Measurements from ENCODE around the gene EWSR1. TPM values are rescaled to one million over a fixed set of nuclear protein-coding genes. Genes with fewer than 3 reads are reported as not detected.
"Not testable (repeated sequence)": the region's sequence is repeated elsewhere in the genome, so short reads cannot be mapped to it uniquely, and the experiment has no call there.

The EWSR1 gene
- total RNA-seq, 2 donors from 2014 or later, result 197 to 225 TPM

DNA sequence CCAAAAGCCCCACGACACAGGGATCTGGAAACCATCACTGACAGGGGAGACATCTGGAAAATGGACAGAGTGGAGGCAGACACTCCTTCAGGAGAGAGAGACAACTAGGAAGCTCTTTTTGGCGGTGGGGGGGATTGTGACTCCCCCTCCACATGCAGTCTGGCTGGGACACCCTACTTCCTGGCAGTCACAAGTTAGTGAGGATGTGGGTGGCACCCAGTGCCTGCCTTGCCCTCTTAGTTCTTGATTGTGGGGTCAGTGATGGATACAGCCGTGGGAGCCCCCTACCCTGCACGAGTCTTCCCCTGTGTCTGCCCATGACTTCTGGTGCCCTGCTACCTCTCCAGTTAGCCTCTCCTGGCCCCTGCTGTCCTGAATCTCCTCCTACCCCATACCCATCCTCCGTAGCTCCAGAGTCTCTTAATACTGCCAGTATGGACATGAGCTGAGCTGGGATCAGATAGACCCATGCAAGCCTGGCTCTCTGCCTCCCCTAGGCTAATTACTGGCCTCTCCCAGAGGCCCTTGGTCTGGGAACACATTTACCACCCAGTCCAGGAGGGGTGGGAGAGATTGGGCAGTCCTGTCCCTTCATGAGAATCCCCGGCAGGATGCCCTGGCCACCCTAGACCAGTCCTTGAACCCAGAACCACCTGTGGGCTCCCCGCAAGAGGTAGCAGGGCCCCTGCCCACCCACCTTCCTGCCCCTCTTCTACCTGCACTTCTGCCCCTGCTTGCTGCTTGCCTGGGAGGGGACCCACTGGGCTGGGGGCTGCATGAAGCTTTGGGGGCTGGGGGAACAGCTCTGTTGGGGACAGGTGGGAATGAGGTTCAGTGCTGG is 23.1 kb upstream of the EWSR1 start:
- H3K36me3 ChIP-seq, result no peaks in the 10 kb centered on the region
- TF ChIP-seq CTCF (IDR thresholded peaks at IDR 0.05), result no peak
- ATAC-seq (ENCODE audit: insufficient number of reproducible peaks, low FRiP score, low read depth) (no peak), DNase-seq (ENCODE audit: low spot score) (no peak)
- peaks cover 3% of the 10 kb centered on the region for H3K9me3 ChIP-seq
- H3K4me1 ChIP-seq (ENCODE audit: control insufficient read depth in 1 of 2, low read depth in 2 of 2), result no peaks in the 10 kb centered on the region
- no peaks in the 10 kb centered on the region for H3K27me3 ChIP-seq (replicated peaks; ENCODE audit: insufficient read depth)
- H3K27ac ChIP-seq, result no peak overlapping the region
- H3K4me3 ChIP-seq, result no peak overlapping the region

GRCh38 chr22:29245626-29246385 is 22.3 kb upstream of the EWSR1 start:
- DNase-seq (ENCODE audit: low spot score), result no peak
- Histone ChIP-seq H3K4me1 (ENCODE audit: control insufficient read depth in 1 of 2, low read depth in 2 of 2) (no peaks in the 10 kb centered on the region), H3K27ac (no peak overlapping the region), H3K4me3 (no peak overlapping the region), H3K9me3 (peaks cover 3% of the 10 kb centered on the region), H3K36me3 (no peaks in the 10 kb centered on the region), H3K27me3 (replicated peaks; ENCODE audit: insufficient read depth) (no peaks in the 10 kb centered on the region)
- no peak for ATAC-seq (ENCODE audit: insufficient number of reproducible peaks, low FRiP score, low read depth)
- TF ChIP-seq CTCF (IDR thresholded peaks at IDR 0.05), result peak; percentile 96

DNA sequence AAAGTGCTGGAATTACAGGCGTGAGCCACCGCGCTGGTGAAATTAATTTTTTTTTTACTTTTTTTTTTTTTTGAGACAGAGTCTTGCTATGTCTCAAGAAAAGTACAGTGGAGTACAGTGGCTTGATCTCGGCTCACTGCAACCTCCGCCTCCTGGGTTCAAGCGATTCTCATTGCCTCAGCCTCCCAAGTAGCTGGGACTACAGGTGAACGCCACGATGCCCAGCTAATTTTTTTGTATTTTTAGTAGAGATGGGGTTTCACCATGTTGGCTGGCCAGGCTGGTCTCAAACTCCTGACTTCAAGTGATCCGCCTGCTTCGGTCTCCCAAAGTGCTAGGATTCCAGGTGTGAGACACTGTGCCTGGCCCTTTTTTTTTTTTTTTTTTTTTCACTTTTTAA is 20.2 kb upstream of the EWSR1 start:
- H3K4me1 ChIP-seq (ENCODE audit: control insufficient read depth in 1 of 2, low read depth in 2 of 2); H3K27ac ChIP-seq; ATAC-seq (ENCODE audit: insufficient number of reproducible peaks, low FRiP score, low read depth); DNase-seq (ENCODE audit: low spot score); H3K27me3 ChIP-seq (replicated peaks; ENCODE audit: insufficient read depth); H3K9me3 ChIP-seq; H3K4me3 ChIP-seq; H3K36me3 ChIP-seq: not testable (repeated sequence)

DNA sequence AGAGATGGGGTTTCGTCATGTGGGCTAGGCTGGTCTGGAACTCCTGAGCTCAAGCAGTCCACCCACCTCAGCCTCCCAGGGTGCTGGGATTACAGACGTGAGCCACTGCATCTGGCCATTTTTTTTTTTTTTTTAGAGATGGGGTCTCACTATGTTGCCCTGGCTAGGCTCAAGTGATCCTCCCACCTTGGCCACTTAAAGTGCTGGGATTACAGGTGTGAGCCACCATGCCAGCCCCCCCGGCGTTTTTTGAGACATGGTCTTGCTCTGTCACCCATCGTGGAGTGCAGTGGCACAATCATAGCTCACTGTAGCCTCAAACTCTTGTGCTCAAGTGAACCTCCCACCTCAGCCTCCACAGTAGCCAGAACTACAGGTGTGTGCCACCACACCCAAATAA is 16.8 kb upstream of the EWSR1 start:
- H3K27ac ChIP-seq, result no peak overlapping the region
- no peak for DNase-seq (ENCODE audit: low spot score)
- H3K9me3 ChIP-seq, result no peaks in the 10 kb centered on the region
- H3K36me3 ChIP-seq, result no peaks in the 10 kb centered on the region
- H3K4me1 ChIP-seq (ENCODE audit: control insufficient read depth in 1 of 2, low read depth in 2 of 2), result no peaks in the 10 kb centered on the region
- no peak for ATAC-seq (ENCODE audit: insufficient number of reproducible peaks, low FRiP score, low read depth)
- no peak for TF ChIP-seq CTCF (IDR thresholded peaks at IDR 0.05)
- H3K27me3 ChIP-seq (replicated peaks; ENCODE audit: insufficient read depth), result no peaks in the 10 kb centered on the region
- H3K4me3 ChIP-seq, result no peak overlapping the region

DNA sequence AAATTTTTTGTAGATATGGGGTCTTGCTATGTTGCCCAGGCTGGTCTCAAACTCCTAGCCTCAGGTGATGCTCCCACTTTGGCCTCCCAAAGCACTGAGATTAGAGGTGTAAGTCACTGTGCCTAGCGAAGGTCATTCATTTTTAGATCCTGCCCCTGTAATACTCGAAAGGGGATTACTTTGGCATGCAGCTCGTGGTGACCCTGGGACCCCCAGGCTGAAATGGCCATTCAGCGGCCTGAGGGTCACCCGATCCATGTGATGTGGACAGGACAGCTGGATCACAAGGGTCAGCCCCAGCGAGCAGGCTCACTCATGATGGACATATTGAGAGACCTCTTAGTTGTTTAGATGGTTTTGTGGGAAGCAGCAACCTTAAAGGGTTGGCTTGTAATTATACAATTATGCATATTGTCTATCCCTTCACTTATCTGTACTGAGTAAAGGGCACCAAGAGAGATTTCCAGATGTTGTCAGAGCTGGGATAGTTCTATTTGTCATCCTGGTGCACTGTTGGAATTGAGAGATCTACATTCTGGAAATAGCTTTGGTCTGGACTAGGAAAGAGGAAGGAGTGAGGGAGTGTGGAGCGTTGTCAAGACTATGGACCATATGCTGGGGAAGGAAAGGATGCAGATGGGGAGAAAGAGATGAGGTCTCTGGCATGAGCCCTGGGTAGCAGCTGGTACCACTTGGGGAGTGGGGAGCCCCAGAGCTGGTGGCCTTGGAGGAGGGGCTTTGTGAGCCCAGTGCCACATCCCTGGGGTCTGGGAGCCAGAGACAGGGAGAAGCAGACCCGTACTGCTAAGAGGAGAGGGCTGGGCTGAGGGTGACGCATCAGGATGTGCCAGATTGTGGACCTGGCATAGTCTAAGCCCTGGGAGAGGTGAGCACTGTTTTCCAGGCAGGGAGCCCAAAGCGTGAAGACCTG is 15.8 kb upstream of the EWSR1 start:
- DNase-seq (ENCODE audit: low spot score), result no peak
- Histone ChIP-seq H3K27me3 (replicated peaks; ENCODE audit: insufficient read depth) (no peaks in the 10 kb centered on the region), H3K36me3 (no peaks in the 10 kb centered on the region), H3K27ac (no peak overlapping the region), H3K4me3 (no peak overlapping the region), H3K9me3 (no peaks in the 10 kb centered on the region), H3K4me1 (ENCODE audit: control insufficient read depth in 1 of 2, low read depth in 2 of 2) (no peaks in the 10 kb centered on the region)
- no peak for ATAC-seq (ENCODE audit: insufficient number of reproducible peaks, low FRiP score, low read depth)
- no peak for TF ChIP-seq CTCF (IDR thresholded peaks at IDR 0.05)

All from thoracic aorta (tissue), 2 donors.